Epithelial cell of proximal tubule (primary cell): ENCODE data around the gene TTC28. TPM values are rescaled to one million over a fixed set of nuclear protein-coding genes. Genes with fewer than 3 reads are reported as not detected.
"Not testable (repeated sequence)": the region's sequence is repeated elsewhere in the genome, so short reads cannot be mapped to it uniquely, and the experiment has no call there.

Experiments
- DNase-seq: peaks from one replicate; pipeline ENCODE4 v3.0.0-alpha.2; 2011; ENCODE audit warnings: low read depth
- H3K4me3 ChIP-seq: 2 replicates; pipeline ENCODE4 v1.5.1; 2011; ENCODE audit warnings: low read depth, mild to moderate bottlenecking, low read length
- total RNA-seq: library from RNA; depleted of rRNA; stranded (reverse); fragments of >200 nt; gene quantifications from 2 replicates; pipeline ENCODE4 v1.2.3, GENCODE V29; 2015
- TF ChIP-seq, protein P1 (sequence below): conservative IDR thresholded peaks from 2 replicates; pipeline ENCODE4 v1.5.1; 2012; ENCODE audit warnings: low read depth, mild to moderate bottlenecking, low read length

The TTC28 gene
- total RNA-seq, 1 donor from 2014 or later, result 3.7 TPM

DNA sequence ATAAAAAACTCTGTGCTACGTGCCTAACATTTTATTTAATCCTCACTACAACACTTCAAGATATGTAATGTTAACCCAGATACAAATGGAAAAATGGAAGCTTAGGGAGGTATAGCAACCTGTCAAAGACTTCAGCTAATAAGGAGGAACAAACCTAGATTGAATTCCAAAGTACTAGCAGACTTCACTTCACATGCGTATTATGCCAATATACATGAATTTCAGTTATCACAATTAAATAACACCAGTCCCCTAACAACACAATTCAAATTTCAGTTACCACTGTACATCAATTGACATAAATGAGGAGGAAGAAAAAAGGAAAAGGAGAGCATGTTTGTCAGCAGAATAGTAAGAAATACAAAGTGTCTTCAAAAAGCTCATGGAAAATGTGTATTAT, 60.4 kb downstream of the TTC28 start:
- no peak for DNase-seq
- TF ChIP-seq, protein P1, sequence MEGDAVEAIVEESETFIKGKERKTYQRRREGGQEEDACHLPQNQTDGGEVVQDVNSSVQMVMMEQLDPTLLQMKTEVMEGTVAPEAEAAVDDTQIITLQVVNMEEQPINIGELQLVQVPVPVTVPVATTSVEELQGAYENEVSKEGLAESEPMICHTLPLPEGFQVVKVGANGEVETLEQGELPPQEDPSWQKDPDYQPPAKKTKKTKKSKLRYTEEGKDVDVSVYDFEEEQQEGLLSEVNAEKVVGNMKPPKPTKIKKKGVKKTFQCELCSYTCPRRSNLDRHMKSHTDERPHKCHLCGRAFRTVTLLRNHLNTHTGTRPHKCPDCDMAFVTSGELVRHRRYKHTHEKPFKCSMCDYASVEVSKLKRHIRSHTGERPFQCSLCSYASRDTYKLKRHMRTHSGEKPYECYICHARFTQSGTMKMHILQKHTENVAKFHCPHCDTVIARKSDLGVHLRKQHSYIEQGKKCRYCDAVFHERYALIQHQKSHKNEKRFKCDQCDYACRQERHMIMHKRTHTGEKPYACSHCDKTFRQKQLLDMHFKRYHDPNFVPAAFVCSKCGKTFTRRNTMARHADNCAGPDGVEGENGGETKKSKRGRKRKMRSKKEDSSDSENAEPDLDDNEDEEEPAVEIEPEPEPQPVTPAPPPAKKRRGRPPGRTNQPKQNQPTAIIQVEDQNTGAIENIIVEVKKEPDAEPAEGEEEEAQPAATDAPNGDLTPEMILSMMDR, result no peak
- H3K4me3 ChIP-seq, result no peak overlapping the region

DNA sequence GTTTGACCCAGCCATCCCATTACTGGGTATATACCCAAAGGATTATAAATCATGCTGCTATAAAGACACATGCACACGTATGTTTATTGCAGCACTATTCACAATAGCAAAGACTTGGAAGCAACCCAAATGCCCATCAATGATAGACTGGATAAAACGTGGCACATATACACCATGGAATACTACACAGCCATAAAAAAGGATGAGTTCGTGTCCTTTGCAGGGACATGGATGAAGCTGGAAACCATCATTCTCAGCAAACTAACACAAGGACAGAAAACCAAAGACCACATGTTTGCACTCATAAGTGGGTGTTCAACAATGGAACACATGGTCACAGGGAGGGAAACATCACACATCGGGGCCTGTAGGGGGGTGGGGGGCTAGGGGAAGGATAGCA, 64.2 kb downstream of the TTC28 start:
- H3K4me3 ChIP-seq, DNase-seq: not testable (repeated sequence)

DNA sequence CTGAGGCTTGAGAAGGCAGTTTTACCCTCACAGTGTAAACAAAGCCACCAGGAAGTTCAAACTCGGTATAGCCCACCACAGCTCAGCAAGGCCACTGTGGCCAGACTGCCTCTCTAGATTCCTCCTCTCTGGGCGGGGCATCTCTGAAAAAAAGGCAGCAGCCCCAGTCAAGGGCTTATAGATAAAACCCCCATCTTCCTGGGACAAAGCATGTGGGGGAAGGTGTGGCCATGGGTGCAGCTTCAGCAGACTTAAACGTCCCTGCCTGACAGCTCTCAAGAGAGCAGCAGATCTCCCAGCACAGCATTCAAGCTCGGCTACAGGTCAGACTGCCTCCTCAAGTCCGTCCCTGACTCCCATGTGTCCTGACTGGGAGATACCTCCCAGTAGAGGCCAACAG, 69.7 kb downstream of the TTC28 start:
- TF ChIP-seq, protein P1, result no peak
- no peak for DNase-seq
- H3K4me3 ChIP-seq, result no peak overlapping the region

DNA sequence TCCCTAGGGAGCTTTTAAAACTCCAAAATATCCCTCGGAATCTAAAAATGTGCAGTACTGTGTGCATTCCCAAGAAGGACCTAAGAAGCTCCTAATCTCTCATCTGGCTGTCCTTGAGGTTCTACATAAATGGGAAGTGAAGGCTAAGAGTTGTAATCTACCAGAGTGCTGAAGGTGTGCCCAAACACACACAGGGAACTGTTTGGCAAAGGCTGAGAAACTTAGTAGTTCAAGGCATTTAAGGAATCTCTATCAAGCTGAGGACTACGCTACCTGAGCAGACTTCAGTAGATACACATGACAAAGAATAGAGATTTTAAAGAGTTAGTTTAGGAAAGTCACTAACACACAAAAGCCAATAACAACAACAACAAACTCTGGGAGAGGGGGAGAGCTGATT, 71.1 kb downstream of the TTC28 start:
- TF ChIP-seq, protein P1, result no peak
- no peak for DNase-seq
- H3K4me3 ChIP-seq, result no peak overlapping the region

DNA sequence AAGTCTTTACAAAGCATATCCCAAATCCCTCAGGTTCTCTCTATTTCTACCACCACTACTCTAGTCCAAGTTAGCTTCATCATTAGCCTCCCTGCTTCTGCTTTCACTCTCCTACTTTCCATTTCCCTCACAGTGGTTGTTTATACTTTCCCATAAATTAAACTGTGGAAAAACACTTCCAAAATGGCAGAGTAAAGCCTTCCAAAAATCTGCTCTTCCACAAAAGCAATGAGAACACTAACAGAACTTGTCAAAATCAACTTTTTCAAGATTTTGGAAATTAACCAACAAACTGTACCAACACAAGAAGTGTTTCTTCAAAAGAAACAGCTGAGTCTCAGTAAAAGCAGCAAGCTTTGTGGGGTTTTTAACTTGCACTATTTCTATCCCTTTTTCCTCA, 71.8 kb downstream of the TTC28 start:
- H3K4me3 ChIP-seq, result no peak overlapping the region
- TF ChIP-seq, protein P1, result no peak
- DNase-seq, result no peak

DNA sequence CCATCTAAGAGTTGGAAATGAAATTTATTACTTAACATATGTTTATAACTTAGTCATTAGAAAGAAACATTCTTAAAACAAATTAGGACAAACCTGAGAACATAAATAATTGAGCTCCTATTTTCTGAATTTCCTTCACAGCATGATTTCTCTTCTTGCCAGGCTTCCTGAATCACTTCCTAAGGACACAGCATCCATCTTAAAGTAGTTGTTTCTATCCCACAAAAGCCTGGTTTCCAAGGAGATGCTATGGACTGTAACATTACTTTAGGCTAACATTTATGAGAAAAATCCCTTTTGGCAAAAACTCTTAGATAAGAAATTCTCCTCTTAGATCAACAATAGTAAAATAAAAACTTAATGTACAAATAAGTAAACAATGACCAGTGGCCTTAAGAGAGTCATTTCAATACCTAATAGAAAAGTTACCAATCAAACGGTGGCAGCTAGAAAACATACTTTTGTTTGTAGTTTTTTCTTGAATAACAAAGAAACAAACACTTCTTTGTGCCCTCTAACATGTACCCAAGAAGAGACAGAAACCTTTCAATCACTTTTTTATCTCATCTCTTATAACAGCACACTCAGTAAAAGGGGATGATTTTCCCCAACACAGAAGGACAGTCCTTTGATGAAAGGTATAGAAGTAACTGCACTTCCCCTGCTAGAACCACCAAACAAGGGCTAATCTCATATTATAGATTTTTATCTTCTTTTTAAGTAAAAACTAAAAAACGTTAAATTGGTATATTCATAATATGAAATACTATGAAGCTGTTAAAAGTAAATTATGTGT, 74.5 kb downstream of the TTC28 start:
- DNase-seq, result no peak
- TF ChIP-seq, protein P1, result no peak
- no peak overlapping the region for H3K4me3 ChIP-seq

DNA sequence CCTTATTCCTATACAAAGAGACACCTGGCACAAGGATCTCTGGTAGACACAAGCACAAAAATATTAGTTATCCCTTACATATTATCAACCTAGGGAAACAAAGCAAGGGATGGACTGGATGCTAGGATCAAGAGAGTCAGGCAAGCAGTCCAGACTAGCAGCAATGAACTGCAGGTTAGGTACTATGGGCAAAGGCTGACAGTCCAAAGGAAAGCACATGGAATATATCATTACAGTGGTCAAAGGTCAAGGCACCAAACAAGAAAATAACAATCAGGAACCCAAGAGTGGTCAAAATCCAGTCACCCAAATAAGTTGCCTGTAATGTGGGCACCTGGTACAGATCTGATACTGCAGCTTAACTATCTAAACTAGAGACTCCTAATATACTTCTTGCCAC, 77.7 kb downstream of the TTC28 start:
- TF ChIP-seq, protein P1, result no peak
- DNase-seq, result no peak
- H3K4me3 ChIP-seq, result no peak overlapping the region
